ENCODE measurements around the gene DIAPH2.

DIAPH2 gene

DNA sequence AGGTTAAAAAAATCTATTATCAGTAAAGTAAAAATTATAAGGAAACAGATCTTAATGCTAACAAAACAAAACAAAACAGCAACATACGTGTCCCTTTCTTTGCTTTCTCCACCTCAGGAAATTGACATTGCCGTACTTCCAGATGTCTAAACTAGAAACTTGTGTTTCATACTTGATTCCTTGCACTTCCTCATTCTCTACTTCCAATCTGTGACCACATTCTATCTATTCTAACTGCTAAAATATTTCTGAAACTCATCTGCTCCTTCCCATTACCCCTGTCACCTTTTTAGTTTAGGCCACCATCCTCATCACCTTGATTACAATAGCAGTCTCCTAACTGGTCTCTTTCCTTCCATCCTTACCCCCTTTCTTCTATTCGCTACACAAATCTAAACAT is 176.6 kb downstream of the DIAPH2 start:
- no peaks in the 10 kb centered on the region; the same call in 1 of the 2 replicates for H3K4me1 ChIP-seq (ENCODE audit: control insufficient read depth, insufficient read depth, low read length)
- H3K27me3 ChIP-seq (ENCODE audit: control insufficient read depth, insufficient read depth, low read length), result no peaks in the 10 kb centered on the region
- no peak overlapping the region for H3K9ac ChIP-seq (ENCODE audit: low read depth, low read length)
- no peaks in the 10 kb centered on the region for H3K9me3 ChIP-seq (ENCODE audit: control insufficient read depth, insufficient read depth, low read length)
- no peak overlapping the region for H3K27ac ChIP-seq (ENCODE audit: low read depth, low read length)
- no peaks in the 10 kb centered on the region for H3K36me3 ChIP-seq (ENCODE audit: control insufficient read depth, insufficient read depth, low read length)
- no peak overlapping the region for H3K4me3 ChIP-seq (ENCODE audit: low read depth, low read length)

DNA sequence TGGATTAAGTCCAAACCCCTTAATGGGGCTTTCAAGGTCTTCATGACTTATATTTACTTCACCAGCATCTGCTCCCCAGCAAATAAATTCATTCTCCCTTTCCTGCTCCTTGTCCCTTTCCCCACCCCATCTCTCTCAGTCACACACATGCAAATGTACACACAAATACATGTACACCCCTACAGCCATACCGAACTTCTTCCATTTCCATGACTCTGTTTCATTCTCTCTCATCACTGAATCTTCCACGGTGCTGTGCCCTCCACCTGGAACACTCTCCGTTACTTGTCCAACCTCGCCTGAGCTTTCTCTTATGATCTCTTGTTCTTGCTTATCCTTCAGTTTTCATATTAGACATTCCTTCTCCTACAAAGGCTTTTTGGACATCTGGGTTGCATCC is 177.0 kb downstream of the DIAPH2 start:
- no peak overlapping the region for H3K9ac ChIP-seq (ENCODE audit: low read depth, low read length)
- no peak overlapping the region for H3K27ac ChIP-seq (ENCODE audit: low read depth, low read length)
- no peaks in the 10 kb centered on the region for H3K36me3 ChIP-seq (ENCODE audit: control insufficient read depth, insufficient read depth, low read length)
- no peaks in the 10 kb centered on the region for H3K9me3 ChIP-seq (ENCODE audit: control insufficient read depth, insufficient read depth, low read length)
- no peak overlapping the region for H3K4me3 ChIP-seq (ENCODE audit: low read depth, low read length)
- H3K27me3 ChIP-seq (ENCODE audit: control insufficient read depth, insufficient read depth, low read length), result no peaks in the 10 kb centered on the region
- H3K4me1 ChIP-seq (ENCODE audit: control insufficient read depth, insufficient read depth, low read length), result no peaks in the 10 kb centered on the region; the same call in 1 of the 2 replicates

DNA sequence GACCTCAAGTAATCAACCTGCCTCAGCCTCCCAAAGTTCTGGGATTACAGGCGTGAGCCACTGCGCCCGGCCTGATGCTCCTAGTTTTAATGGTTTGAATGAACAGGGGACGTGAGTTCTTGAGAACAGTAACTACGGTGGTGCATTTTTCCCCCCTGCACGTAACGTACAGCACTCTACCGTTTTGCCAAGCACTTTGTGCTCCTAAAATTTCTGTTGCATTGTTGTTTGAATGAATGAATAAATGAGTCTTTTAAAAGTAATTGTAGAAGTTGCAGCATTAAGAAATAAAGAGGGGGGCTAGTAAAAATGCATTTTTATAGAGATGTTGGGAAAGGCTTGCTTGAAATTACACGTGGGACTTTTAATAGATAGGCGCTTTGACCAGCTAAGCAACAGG is 199.0 kb downstream of the DIAPH2 start, which contains the start of gene RPA4:
TSS of gene RPA4 (plus strand) at position 301 of the 400 bp plus-strand sequence. CDS start 403 bp downstream, outside the sequence.
- no peak within 1 kb of the TSS for H3K4me3 ChIP-seq (ENCODE audit: low read depth, low read length)
- no peak within 1 kb of the TSS for H3K27ac ChIP-seq (ENCODE audit: low read depth, low read length)
- peaks cover 3% of the 10 kb centered on the region; the same call in 1 of the 2 replicates for H3K4me1 ChIP-seq (ENCODE audit: control insufficient read depth, insufficient read depth, low read length)
- no peaks in the 10 kb centered on the region for H3K27me3 ChIP-seq (ENCODE audit: control insufficient read depth, insufficient read depth, low read length)
- H3K9me3 ChIP-seq (ENCODE audit: control insufficient read depth, insufficient read depth, low read length), result no peaks in the 10 kb centered on the region
- H3K9ac ChIP-seq (ENCODE audit: low read depth, low read length), result no peak within 1 kb of the TSS
- H3K36me3 ChIP-seq (ENCODE audit: control insufficient read depth, insufficient read depth, low read length), result no peaks in the 10 kb centered on the region

DNA sequence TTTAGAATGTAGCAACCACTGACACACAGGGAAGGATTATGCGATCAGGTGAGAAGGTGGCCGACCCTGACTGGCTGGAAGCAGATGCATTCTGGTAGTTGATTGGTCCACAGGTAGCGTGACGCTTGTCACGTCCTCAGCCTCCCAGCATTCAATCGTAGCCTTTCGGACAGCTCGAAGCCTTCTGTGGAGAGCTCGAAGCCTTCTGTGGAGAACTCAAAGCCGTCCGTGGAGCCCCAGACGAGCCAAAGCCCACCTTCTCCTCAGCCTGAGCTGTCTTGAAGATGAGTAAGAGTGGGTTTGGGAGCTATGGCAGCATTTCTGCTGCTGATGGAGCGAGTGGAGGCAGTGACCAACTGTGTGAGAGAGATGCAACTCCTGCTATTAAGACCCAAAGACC is 199.4 kb downstream of the DIAPH2 start:
- Histone ChIP-seq H3K27me3 (ENCODE audit: control insufficient read depth, insufficient read depth, low read length) (no peaks in the 10 kb centered on the region), H3K36me3 (ENCODE audit: control insufficient read depth, insufficient read depth, low read length) (no peaks in the 10 kb centered on the region), H3K4me1 (ENCODE audit: control insufficient read depth, insufficient read depth, low read length) (peaks cover 3% of the 10 kb centered on the region; the same call in 1 of the 2 replicates), H3K27ac (ENCODE audit: low read depth, low read length) (no peak overlapping the region), H3K9me3 (ENCODE audit: control insufficient read depth, insufficient read depth, low read length) (no peaks in the 10 kb centered on the region), H3K4me3 (ENCODE audit: low read depth, low read length) (no peak overlapping the region), H3K9ac (ENCODE audit: low read depth, low read length) (no peak overlapping the region)

DNA sequence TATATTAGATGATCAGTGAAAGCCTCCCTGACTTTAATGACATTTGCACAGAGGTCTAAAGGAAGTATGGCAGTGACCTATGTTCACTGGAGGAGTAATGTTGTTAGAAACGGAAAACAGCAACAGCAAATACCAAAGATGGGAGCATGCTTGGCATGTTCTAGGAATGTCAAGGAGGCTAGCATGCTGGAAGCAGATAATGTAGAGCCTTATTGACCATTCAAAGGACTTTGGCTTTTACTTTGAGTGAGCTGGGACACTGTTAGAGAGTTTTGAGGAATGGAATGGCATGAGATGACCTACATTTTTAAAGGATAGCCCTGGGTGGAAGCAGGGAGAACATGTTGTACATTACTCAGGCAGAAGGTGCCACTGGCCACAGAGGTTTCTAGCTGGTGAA is 205.1 kb downstream of the DIAPH2 start:
- H3K9me3 ChIP-seq (ENCODE audit: control insufficient read depth, insufficient read depth, low read length), result no peaks in the 10 kb centered on the region
- H3K27me3 ChIP-seq (ENCODE audit: control insufficient read depth, insufficient read depth, low read length), result no peaks in the 10 kb centered on the region
- peaks cover 3% of the 10 kb centered on the region; the same call in 1 of the 2 replicates for H3K4me1 ChIP-seq (ENCODE audit: control insufficient read depth, insufficient read depth, low read length)
- H3K4me3 ChIP-seq (ENCODE audit: low read depth, low read length), result no peak overlapping the region
- no peaks in the 10 kb centered on the region for H3K36me3 ChIP-seq (ENCODE audit: control insufficient read depth, insufficient read depth, low read length)
- no peak overlapping the region for H3K27ac ChIP-seq (ENCODE audit: low read depth, low read length)
- no peak overlapping the region for H3K9ac ChIP-seq (ENCODE audit: low read depth, low read length)

DNA sequence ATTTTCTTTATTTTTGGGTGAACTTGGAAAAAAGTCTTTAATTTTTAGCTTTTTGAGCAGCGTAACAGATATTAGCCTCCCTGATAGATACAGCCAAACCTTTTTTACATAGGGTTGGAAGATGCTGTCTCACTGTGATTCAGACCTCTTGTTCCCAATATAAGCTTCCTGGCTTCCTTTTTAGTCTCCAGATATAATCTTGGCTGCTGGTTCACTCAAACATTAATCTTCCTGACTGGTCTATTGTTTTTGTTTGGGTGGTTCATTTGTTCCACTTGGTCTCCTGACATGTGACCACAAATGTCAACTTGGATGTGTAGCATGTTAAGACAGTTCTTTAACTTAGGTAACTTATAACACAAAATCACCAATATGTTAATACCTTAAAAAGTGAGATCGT is 222.1 kb downstream of the DIAPH2 start:
- H3K9ac ChIP-seq (ENCODE audit: low read depth, low read length), result no peak overlapping the region
- no peak overlapping the region for H3K4me3 ChIP-seq (ENCODE audit: low read depth, low read length)
- peaks cover 5% of the 10 kb centered on the region; the same call in 1 of the 2 replicates for H3K4me1 ChIP-seq (ENCODE audit: control insufficient read depth, insufficient read depth, low read length)
- H3K27me3 ChIP-seq (ENCODE audit: control insufficient read depth, insufficient read depth, low read length), result no peaks in the 10 kb centered on the region
- no peak overlapping the region for H3K27ac ChIP-seq (ENCODE audit: low read depth, low read length)
- H3K36me3 ChIP-seq (ENCODE audit: control insufficient read depth, insufficient read depth, low read length), result no peaks in the 10 kb centered on the region
- H3K9me3 ChIP-seq (ENCODE audit: control insufficient read depth, insufficient read depth, low read length), result no peaks in the 10 kb centered on the region

DNA sequence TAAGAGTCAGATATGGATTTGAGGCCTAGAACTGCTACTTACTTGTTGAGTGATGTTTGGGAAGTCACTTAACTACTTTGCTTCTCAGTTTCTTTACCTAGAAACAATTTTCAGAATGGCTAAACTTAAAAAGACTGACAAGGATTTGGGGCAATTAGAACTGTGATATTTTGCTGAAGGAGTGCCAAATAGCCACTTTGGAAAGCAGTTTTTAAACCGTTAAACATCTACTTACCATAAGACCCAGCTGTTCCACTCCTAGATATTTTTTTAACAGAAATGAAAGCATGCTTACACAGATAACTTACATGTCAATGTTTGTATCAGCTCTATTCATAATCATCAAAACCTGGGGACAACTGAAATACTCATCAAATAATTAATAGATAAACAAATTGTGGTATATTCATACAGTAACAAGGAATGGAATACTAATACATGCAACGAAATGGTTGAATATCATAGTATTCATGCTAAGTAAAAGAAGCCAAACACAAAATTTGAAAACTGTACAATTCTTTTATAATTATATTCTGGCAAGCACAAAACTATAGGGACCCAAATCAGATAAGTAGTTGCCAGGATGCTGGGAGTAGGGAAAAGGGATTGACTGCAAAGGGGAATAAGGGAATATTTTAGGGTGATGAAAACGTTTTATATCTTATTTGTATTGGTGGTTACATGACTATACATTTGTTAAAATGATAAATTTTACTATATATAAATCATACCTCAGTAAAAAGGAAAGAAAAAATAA is 223.1 kb downstream of the DIAPH2 start:
- no peaks in the 10 kb centered on the region for H3K36me3 ChIP-seq (ENCODE audit: control insufficient read depth, insufficient read depth, low read length)
- H3K27ac ChIP-seq (ENCODE audit: low read depth, low read length), result no peak overlapping the region
- no peak overlapping the region for H3K4me3 ChIP-seq (ENCODE audit: low read depth, low read length)
- H3K9me3 ChIP-seq (ENCODE audit: control insufficient read depth, insufficient read depth, low read length), result no peaks in the 10 kb centered on the region
- H3K9ac ChIP-seq (ENCODE audit: low read depth, low read length), result no peak overlapping the region
- no peaks in the 10 kb centered on the region for H3K27me3 ChIP-seq (ENCODE audit: control insufficient read depth, insufficient read depth, low read length)
- H3K4me1 ChIP-seq (ENCODE audit: control insufficient read depth, insufficient read depth, low read length), result peaks cover 5% of the 10 kb centered on the region; the same call in 1 of the 2 replicates

DNA sequence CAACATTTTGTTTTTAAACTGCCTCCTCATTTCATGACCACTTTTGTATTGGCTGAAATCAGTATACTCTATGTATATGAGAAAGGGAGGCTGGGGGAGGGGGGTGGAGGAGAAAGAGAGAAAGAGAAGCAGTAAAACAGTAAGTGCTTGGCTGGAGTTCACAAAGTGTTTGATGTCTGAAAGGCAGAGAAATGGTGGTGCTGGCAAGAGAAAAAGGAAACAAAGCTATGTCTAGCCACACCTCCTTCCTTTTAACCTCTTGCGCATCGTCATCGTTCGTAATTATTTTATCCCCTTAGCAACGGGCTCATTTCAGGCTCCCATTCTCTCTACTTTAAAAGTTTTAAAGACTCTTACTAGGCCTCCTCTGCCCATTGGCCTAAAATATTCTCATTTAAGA is 224.6 kb downstream of the DIAPH2 start:
- H3K27ac ChIP-seq (ENCODE audit: low read depth, low read length), result no peak overlapping the region
- H3K27me3 ChIP-seq (ENCODE audit: control insufficient read depth, insufficient read depth, low read length), result no peaks in the 10 kb centered on the region
- no peaks in the 10 kb centered on the region for H3K9me3 ChIP-seq (ENCODE audit: control insufficient read depth, insufficient read depth, low read length)
- H3K4me1 ChIP-seq (ENCODE audit: control insufficient read depth, insufficient read depth, low read length), result peaks cover 5% of the 10 kb centered on the region; the same call in 1 of the 2 replicates
- no peak overlapping the region for H3K9ac ChIP-seq (ENCODE audit: low read depth, low read length)
- H3K4me3 ChIP-seq (ENCODE audit: low read depth, low read length), result no peak overlapping the region
- H3K36me3 ChIP-seq (ENCODE audit: control insufficient read depth, insufficient read depth, low read length), result no peaks in the 10 kb centered on the region

DNA sequence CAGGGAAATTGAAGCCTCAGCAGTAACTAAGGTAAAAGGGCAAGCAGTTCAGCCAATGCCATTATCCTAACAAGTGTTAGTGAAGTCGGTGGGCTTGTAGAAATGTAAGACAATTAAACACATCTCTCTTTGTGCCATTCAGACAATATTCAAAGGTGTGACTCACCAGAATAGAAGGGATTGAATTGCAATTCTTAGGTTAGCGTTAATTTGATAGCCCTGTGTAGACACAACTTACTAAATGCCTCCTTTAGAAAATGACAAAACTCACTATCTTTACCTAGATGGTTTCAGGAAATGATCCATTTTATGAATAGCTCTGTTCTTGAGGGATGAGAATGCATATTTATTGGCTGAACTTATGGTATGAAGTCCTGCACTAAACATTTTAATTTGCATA is 234.2 kb downstream of the DIAPH2 start:
- H3K27me3 ChIP-seq (ENCODE audit: control insufficient read depth, insufficient read depth, low read length), result no peaks in the 10 kb centered on the region
- H3K4me3 ChIP-seq (ENCODE audit: low read depth, low read length), result no peak overlapping the region

DNA sequence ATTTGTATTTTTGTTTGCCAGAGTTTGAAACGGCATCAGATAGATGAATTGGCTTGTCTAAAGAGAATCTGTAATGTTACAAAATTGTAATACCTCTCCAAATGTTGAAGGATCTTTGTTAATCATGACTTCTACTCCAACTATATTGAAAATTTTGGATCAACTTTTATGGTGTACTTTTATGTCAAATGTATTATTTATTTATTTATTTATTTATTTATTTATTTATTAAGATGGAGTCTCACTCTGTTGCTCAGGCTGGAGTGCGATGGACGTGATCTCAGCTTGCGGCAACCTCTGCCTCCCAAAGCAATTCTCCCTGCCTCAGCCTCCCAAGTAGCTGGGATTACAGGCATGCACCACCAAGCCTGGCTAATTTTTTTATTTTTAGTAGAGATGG is 235.0 kb downstream of the DIAPH2 start:
- H3K27me3 ChIP-seq (ENCODE audit: control insufficient read depth, insufficient read depth, low read length), result no peaks in the 10 kb centered on the region
- H3K4me1 ChIP-seq (ENCODE audit: control insufficient read depth, insufficient read depth, low read length), result peaks cover 20% of the 10 kb centered on the region; the same call in 1 of the 2 replicates
- no peak overlapping the region for H3K27ac ChIP-seq (ENCODE audit: low read depth, low read length)
- H3K4me3 ChIP-seq (ENCODE audit: low read depth, low read length), result no peak overlapping the region
- no peak overlapping the region for H3K9ac ChIP-seq (ENCODE audit: low read depth, low read length)
- H3K9me3 ChIP-seq (ENCODE audit: control insufficient read depth, insufficient read depth, low read length), result no peaks in the 10 kb centered on the region
- no peaks in the 10 kb centered on the region for H3K36me3 ChIP-seq (ENCODE audit: control insufficient read depth, insufficient read depth, low read length)

More for the DNA sequence above, 234.2 kb downstream of the DIAPH2 start:
- H3K9ac ChIP-seq (ENCODE audit: low read depth, low read length), result no peak overlapping the region
- no peaks in the 10 kb centered on the region for H3K9me3 ChIP-seq (ENCODE audit: control insufficient read depth, insufficient read depth, low read length)
- H3K36me3 ChIP-seq (ENCODE audit: control insufficient read depth, insufficient read depth, low read length), result no peaks in the 10 kb centered on the region
- H3K27ac ChIP-seq (ENCODE audit: low read depth, low read length), result no peak overlapping the region
- H3K4me1 ChIP-seq (ENCODE audit: control insufficient read depth, insufficient read depth, low read length), result peaks cover 20% of the 10 kb centered on the region; the same call in 1 of the 2 replicates

DNA sequence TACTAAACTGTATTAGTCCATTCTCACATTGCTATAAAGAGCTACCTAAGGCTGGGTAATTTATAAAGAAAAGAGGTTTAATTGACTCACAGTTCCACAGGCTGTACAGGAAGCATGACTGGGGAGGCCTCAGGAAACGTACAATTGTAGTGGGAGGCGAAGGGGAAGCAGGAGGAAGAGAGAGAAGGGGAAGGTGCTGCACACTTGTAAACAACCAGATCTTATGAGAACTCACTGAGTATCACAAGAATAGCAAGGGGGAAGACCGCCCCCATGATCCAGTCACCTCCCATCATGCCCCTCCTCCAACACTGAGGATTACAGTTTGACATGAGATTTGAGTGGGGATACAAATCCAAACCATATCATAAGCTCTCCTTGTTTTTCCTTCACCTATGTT is 239.9 kb downstream of the DIAPH2 start:
- H3K9ac ChIP-seq (ENCODE audit: low read depth, low read length), result no peak overlapping the region
- no peak overlapping the region for H3K4me3 ChIP-seq (ENCODE audit: low read depth, low read length)
- peaks cover 13% of the 10 kb centered on the region; the same call in 1 of the 2 replicates for H3K4me1 ChIP-seq (ENCODE audit: control insufficient read depth, insufficient read depth, low read length)
- H3K36me3 ChIP-seq (ENCODE audit: control insufficient read depth, insufficient read depth, low read length), result no peaks in the 10 kb centered on the region
- H3K9me3 ChIP-seq (ENCODE audit: control insufficient read depth, insufficient read depth, low read length), result no peaks in the 10 kb centered on the region
- H3K27me3 ChIP-seq (ENCODE audit: control insufficient read depth, insufficient read depth, low read length), result no peaks in the 10 kb centered on the region
- no peak overlapping the region for H3K27ac ChIP-seq (ENCODE audit: low read depth, low read length)

All from HUES48 (cell line).